HG02642 (cell line): ENCODE results near the gene FAM149A.
A peak's percentile ranks its signal among the peaks of the same experiment; 100 is the strongest.

Experiments used
- ATAC-seq: cut with Tn5 transposase; IDR thresholded peaks from one replicate; pipeline ENCODE4 v1.9.1; 2021; ENCODE audit warnings: mild to moderate bottlenecking; ENCODE audit not compliant: unreplicated experiment, poor library complexity

FAM149A gene

DNA sequence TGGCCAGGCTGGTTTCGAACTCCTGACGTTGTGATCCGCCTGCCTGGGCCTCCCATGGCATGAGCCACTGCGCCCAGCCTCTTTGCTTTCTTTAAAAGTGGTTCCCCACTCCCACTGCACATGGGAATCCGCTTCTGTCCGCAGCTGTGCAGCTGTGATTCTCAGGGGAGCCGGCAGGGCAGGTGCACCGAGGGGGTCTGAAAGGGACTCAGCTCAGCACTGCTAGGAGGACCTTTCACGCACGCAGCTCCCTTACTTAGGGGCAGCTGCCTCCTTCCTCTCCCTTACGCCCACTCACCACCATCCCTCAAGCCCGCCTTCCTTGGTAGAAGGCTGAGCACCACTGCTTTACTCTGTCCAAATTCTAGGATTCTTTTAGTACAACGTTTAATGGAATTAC is 46.4 kb downstream of the FAM149A start:
- no peak for ATAC-seq

DNA sequence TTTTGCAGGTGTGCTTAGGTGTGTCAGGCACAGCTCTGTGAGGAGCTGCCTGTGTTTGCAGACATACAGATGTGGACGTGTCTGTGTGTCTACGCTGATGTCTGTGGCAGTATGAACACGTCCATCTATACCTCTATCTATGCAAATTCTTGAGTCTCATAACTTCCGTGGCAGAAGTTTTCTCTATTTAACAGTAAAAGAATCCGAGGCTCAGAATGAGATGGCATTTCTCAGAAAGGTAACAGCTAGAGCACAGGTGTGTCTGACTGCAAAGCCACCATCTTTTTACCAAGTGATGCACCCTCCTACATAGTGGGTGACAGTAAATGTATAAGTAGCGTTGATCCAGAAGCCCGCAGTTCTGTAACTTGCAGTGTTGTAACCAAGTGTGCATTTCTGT is 47.0 kb downstream of the FAM149A start:
- no peak for ATAC-seq

GRCh38 chr4:186158021-186158813 is 53.7 kb downstream of the FAM149A start:
- peak; percentile 37 for ATAC-seq

DNA sequence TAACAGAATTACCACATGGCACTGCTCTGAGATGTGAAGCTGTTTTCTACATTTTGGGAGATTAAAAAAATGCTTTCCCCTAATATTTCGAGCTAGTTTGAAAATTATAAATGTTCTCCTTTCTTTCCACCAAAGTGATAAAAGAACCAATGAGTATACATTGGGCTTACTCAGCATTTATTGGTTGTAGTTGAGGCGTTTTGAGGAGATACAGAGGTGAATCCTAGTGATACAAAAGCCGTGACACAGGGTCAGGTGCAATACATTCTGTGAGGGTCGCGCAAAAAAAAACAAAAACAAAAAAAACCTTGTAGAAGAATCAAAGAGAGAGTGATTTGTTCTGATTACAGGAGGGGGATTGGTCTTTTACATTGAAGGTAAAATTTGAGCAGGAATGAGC is 54.5 kb downstream of the FAM149A start:
- ATAC-seq, result no peak

GRCh38 chr4:186159613-186160012 is 55.1 kb downstream of the FAM149A start:
- ATAC-seq, result no peak

GRCh38 chr4:186161138-186161537 is 56.6 kb downstream of the FAM149A start:
- ATAC-seq, result peak; percentile 87

DNA sequence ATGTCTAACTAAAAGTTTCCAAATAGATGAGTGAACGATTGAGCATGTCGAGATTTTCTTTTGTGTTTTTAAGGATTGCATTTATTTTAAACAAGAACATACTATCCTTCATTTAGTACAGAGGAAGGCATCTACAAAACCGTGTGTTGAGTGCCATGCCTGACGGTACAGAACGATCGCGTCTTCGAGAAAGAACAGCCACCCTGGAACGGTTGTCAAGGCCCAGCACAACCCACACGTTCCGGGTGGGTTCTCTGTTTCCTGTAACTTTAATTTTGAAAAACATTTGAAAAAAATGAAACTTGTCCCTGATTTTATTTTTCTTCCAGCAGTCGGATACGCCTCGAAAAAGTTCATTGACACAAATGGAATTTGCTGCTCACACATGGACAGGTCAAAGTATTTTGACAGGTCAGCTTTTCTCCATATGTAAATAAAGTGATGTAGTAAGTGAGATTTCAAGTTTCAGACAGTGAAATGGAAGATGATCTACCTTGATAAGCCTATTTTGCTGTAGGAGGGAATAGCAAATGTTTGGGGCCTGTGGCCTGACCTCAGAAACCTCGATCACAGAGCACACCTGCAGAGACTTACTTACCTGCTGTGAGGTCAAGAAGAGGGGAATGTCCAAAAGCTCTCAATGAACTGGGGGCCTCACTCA is 62.5 kb downstream of the FAM149A start:
- ATAC-seq, result no peak

GRCh38 chr4:186167605-186168004 is 63.1 kb downstream of the FAM149A start:
- ATAC-seq, result no peak

DNA sequence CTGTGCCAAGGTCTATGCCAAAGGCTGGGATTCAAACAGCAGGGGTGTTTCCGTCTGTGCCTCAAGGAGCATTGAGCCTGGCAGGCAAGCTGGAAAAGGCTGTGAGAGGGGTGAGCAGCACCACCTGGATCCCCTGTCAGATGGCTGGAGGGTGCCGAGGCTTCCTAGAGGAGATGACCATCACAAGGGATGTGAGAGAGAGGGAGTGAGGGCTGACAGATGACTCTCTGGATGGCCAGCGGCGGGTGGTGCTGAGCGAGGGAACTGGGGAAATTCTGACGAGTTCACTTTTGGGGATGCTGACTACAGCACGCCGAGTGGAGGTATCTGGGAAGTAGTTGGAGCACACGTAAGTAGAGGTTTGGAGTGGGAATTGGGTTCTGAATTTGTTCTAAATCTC is 64.2 kb downstream of the FAM149A start:
- ATAC-seq, result no peak

GRCh38 chr4:186169333-186169944 is 64.9 kb downstream of the FAM149A start:
- ATAC-seq, result no peak

GRCh38 chr4:186169945-186170802 is 65.7 kb downstream of the FAM149A start:
- ATAC-seq, result no peak

GRCh38 chr4:186170966-186171365 is 66.5 kb downstream of the FAM149A start:
- ATAC-seq, result no peak

DNA sequence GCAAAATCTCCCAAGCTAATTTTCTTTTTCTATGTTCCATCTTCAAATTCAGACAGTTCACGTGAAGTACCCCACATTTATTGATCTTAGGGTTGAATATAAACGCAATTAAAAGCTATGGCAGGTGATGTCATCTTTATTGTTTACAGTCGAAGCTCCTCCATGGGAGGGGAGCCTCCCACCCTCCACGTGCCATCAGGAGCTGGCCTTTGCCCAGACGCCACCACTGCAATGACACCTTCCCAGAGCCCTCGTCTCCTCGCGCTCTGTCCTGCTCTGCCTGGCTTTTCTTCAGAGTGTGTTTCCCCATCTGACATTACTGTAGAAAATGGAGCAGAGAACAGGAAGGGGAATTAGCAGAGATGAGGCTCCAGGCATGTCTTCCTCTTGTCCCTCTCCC is 68.0 kb downstream of the FAM149A start:
- no peak for ATAC-seq

- ATAC-seq, result no peak
These were observed 83.6 kb downstream of the FAM149A start for GRCh38 chr4:186188107-186188506.

DNA sequence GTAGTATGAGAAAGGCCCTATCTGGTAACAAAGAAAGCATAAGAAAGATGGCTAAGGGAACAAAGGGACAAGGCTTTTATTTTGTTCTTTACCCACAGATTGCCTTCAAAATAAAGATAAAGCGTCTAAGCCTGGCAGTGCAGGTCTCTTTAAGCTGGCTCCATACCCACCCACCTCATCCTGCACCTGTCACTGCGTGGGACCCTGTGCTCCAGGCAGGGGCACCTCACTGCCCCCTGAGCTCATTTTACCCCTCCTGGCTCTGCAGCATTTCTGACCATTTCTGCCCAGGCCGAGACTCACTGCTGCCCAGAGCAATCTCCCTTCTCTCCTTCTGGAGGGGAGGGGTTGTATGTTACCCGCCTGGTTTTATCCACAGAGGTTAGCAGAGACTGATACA is 85.2 kb downstream of the FAM149A start:
- ATAC-seq, result no peak

DNA sequence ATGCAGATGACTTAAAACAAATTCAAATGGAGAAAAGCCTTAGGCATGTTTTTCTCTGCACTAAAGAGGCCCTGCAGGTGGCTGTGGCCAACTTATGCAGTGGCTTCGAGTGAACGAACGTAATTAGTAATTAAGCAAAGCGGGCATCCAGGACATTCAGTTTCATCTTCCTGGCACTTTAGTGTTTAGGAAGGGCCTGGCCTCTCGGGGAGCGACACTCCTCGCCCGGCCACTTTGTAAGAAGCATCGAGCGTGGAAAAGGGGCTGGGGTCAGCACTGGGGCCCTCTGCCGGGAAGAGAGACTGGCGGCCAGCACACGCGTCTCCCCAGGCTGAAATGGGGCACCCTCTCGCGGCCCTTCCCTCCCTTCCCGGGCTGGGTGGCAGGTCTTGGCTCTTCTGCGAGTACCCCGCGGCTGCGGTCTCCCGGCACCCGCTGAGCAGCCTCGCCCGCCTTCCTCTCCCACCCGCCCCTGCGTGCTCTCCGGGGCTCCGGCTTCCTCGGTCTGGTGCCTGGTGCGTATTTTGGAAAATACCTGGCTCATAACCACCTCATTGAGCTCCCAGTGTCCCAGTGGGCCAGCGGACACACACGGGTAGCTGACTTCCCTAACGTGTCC is 86.2 kb downstream of the FAM149A start:
- peak; percentile 38 for ATAC-seq

DNA sequence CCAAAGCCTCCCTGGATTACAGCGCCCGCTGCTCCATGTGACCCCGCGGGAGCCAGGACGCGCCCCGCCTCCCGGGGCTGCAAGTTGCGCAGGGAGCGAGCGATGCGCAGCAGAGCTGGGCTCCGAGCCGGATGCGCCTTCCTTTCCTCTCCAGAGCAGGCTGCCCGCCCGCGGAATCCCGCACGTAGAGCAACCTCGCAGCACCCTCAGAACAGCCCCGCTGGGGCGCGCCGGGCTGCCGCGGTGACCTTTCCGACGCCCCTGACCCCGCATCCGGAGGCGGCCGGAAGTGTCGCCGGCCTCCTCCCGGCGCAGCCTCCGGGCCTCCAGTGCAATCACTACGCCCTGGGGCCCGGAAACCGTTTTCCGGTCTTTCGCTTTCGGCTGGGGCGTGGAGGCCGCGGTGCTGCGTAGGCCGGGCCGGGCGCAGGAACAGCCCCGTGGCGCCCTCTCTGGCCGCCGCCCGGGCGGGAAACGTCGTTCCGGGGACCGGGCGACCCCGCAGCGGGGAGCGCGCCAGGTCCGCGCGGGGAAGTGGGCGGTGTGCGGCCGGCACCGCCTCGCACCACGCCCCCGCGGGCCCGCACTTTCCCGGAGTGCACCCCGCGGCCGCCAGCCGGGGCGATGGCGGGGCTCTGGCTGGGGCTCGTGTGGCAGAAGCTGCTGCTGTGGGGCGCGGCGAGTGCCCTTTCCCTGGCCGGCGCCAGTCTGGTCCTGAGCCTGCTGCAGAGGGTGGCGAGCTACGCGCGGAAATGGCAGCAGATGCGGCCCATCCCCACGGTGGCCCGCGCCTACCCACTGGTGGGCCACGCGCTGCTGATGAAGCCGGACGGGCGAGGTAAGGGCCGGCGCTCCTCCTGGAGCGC is 86.9 kb downstream of the FAM149A start, which contains the start of gene CYP4V2:
Gene CYP4V2 (plus strand): TSS at position 368 of the 866 bp plus-strand sequence. CDS start 257 bp downstream, at position 625.
- ATAC-seq, result peak; percentile 86

DNA sequence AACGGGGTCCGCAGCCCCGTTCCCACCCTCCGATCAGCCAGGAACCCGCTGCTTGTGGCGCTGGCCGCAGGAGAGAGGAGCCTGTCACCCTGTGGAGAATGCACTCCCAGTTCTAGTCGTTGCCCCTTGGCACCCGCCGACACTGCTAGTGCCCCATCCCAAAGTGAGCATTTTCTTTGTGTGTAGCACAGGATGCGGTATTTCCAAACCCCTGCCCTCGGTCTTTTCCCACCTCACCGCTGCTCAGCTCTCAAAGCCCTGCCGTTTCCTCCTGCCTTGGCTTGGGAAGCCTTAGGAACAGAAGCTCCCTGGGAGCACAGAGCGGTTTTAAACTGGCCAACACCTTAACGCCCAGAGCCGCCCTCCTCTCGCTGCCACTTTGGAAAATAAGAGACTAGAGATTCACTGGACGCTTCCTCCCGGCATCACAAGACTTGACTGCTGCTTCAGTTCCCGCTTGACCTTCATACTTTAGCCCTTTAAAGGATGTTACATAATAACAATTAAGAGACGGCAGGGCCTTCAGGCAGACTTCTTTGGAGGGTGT is 87.6 kb downstream of the FAM149A start:
- no peak for ATAC-seq

- no peak for ATAC-seq
These were observed 89.3 kb downstream of the FAM149A start for GRCh38 chr4:186193851-186194250.
